HepG2 (cell line): Measurements from ENCODE around the gene TTC38.

Experiments
- BCL6 ChIP-seq: IDR thresholded peaks from 2 replicates; pipeline ENCODE4 v1.6.1; 2016; ENCODE audit warnings: missing genetic modification reagents, missing compliant biosample characterization
- CTCF ChIP-seq: sonication (generic); formaldehyde crosslinking; IDR thresholded peaks from 2 replicates; pipeline ENCODE4 v1.5.0; 2020; ENCODE audit warnings: mild to moderate bottlenecking, missing genetic modification reagents, moderate library complexity
- ETV6 ChIP-seq: sonication (generic); formaldehyde crosslinking; conservative IDR thresholded peaks from 2 replicates; pipeline ENCODE4 v1.4.0; 2020; ENCODE audit warnings: missing genetic modification reagents
- PITX1 ChIP-seq: sonication (generic); formaldehyde crosslinking; IDR thresholded peaks from 2 replicates; pipeline ENCODE4 v1.5.1; 2020; ENCODE audit warnings: mild to moderate bottlenecking, missing genetic modification reagents
- POLR2AphosphoS5 ChIP-seq: IDR thresholded peaks from 2 replicates; pipeline ENCODE4 v1.6.1; 2012; ENCODE audit warnings: low read depth, low read length
- REL ChIP-seq: sonication (generic); formaldehyde crosslinking; conservative IDR thresholded peaks from 2 replicates; pipeline ENCODE4 v1.8.0; 2022; ENCODE audit warnings: mild to moderate bottlenecking, missing genetic modification reagents, moderate library complexity
- ZNF432 ChIP-seq: sonication (generic); formaldehyde crosslinking; IDR thresholded peaks from 2 replicates; pipeline ENCODE4 v1.5.0; 2020; ENCODE audit warnings: missing genetic modification reagents, mild to moderate bottlenecking, borderline replicate concordance
- TF ChIP-seq, protein P1 (sequence below): sonication (generic); formaldehyde crosslinking; IDR thresholded peaks from 2 replicates; pipeline ENCODE4 v1.4.0; 2020; ENCODE audit warnings: mild to moderate bottlenecking, missing genetic modification reagents
- TF ChIP-seq, protein P2 (sequence below): sonication (generic); formaldehyde crosslinking; IDR thresholded peaks from 2 replicates; pipeline ENCODE4 v1.4.0; 2020; ENCODE audit warnings: mild to moderate bottlenecking, missing genetic modification reagents

GRCh38 chr22:46233231-46233630, 34.6 kb upstream of the TTC38 start:
- TF ChIP-seq, protein P1, sequence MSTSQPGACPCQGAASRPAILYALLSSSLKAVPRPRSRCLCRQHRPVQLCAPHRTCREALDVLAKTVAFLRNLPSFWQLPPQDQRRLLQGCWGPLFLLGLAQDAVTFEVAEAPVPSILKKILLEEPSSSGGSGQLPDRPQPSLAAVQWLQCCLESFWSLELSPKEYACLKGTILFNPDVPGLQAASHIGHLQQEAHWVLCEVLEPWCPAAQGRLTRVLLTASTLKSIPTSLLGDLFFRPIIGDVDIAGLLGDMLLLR: no peak
- TF ChIP-seq ETV6 (CRISPR knock-in tag) (no peak), BCL6 (CRISPR knock-in tag) (no peak), ZNF432 (CRISPR knock-in tag) (no peak), POLR2AphosphoS5 (no peak), REL (no peak), CTCF (no peak), PITX1 (CRISPR knock-in tag) (no peak)
- TF ChIP-seq, protein P2, sequence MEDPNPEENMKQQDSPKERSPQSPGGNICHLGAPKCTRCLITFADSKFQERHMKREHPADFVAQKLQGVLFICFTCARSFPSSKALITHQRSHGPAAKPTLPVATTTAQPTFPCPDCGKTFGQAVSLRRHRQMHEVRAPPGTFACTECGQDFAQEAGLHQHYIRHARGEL (CRISPR knock-in tag): no peak
